H9 (cell line): Measurements from ENCODE around the gene GALR1. TPM values are rescaled to one million over a fixed set of nuclear protein-coding genes. Genes with fewer than 3 reads are reported as not detected.

Source experiments
- DNase-seq: peaks from one replicate; pipeline ENCODE4 v3.0.0-alpha.2; 2017
- H2AFZ ChIP-seq: one replicate; pipeline ENCODE4 v1.6.1; 2013; ENCODE audit warnings: mild to moderate bottlenecking, low read length, control low read depth, moderate library complexity
- H2AK5ac ChIP-seq: 2 replicates; pipeline ENCODE4 v1.6.1; 2013; ENCODE audit warnings: low read length, control low read depth, mixed read lengths; ENCODE audit not compliant: insufficient read length
- H2BK120ac ChIP-seq: one replicate; pipeline ENCODE4 v1.6.1; 2013; ENCODE audit warnings: low read depth, mild to moderate bottlenecking, low read length, control low read depth, inconsistent platforms; ENCODE audit not compliant: poor library complexity, severe bottlenecking
- H2BK12ac ChIP-seq: 2 replicates; pipeline ENCODE4 v1.6.1; 2013; ENCODE audit warnings: low read length, control low read depth, mixed read lengths, low read depth; ENCODE audit not compliant: insufficient read length
- H2BK15ac ChIP-seq: 2 replicates; pipeline ENCODE4 v1.6.1; 2013; ENCODE audit warnings: low read depth, low read length, control low read depth
- H2BK20ac ChIP-seq: one replicate; pipeline ENCODE4 v1.6.1; 2013; ENCODE audit warnings: low read depth, mild to moderate bottlenecking, low read length, control low read depth, inconsistent platforms; ENCODE audit not compliant: poor library complexity, severe bottlenecking
- H2BK5ac ChIP-seq: 2 replicates; pipeline ENCODE4 v1.6.1; 2013; ENCODE audit warnings: low read length, control low read depth, mixed read lengths; ENCODE audit not compliant: insufficient read length
- H3K14ac ChIP-seq: 2 replicates; pipeline ENCODE4 v1.6.1; 2013; ENCODE audit warnings: low read length, control low read depth; ENCODE audit not compliant: insufficient read depth
- H3K18ac ChIP-seq: 2 replicates; pipeline ENCODE4 v1.6.1; 2013; ENCODE audit warnings: low read depth, mild to moderate bottlenecking, mixed read lengths, low read length, control low read depth; ENCODE audit not compliant: insufficient read length
- H3K23ac ChIP-seq: 2 replicates; pipeline ENCODE4 v1.6.1; 2013; ENCODE audit warnings: low read length, control low read depth, mixed read lengths, low read depth; ENCODE audit not compliant: insufficient read length
- H3K23me2 ChIP-seq: 2 replicates; pipeline ENCODE4 v1.6.1; 2013; ENCODE audit warnings: low read depth, mild to moderate bottlenecking, mixed read lengths, low read length, control low read depth; ENCODE audit not compliant: insufficient read length, poor library complexity, severe bottlenecking
- H3K27ac ChIP-seq: 2 replicates; pipeline ENCODE4 v1.5.1; 2013; ENCODE audit warnings: low read length, control low read depth, mixed read lengths, low read depth; ENCODE audit not compliant: insufficient read length
- H3K27me3 ChIP-seq: 2 replicates; pipeline ENCODE4 v1.6.1; 2013; ENCODE audit warnings: low read length, control low read depth, inconsistent platforms; ENCODE audit not compliant: insufficient read depth
- H3K4ac ChIP-seq: 2 replicates; pipeline ENCODE4 v1.6.1; 2013; ENCODE audit warnings: low read depth, mild to moderate bottlenecking, control low read depth, inconsistent platforms, low read length, moderate library complexity
- H3K4me1 ChIP-seq: 2 replicates; pipeline ENCODE4 v1.6.1; 2013; ENCODE audit warnings: low read length, control low read depth, inconsistent platforms; ENCODE audit not compliant: insufficient read depth
- H3K4me2 ChIP-seq: 2 replicates; pipeline ENCODE4 v1.6.1; 2013; ENCODE audit warnings: low read length, control low read depth, mixed read lengths; ENCODE audit not compliant: insufficient read length, insufficient read depth
- H3K56ac ChIP-seq: 2 replicates; pipeline ENCODE4 v1.6.1; 2013; ENCODE audit warnings: low read depth, mild to moderate bottlenecking, mixed read lengths, low read length, control low read depth; ENCODE audit not compliant: insufficient read length
- H3K79me1 ChIP-seq: 2 replicates; pipeline ENCODE4 v1.6.1; 2013; ENCODE audit warnings: low read depth, mild to moderate bottlenecking, moderate library complexity, low read length, control low read depth, inconsistent platforms; ENCODE audit not compliant: insufficient read depth, poor library complexity, severe bottlenecking
- H3K79me2 ChIP-seq: 2 replicates; pipeline ENCODE4 v1.6.1; 2013; ENCODE audit warnings: low read length, control low read depth, inconsistent platforms; ENCODE audit not compliant: insufficient read depth
- H3K9ac ChIP-seq: 2 replicates; pipeline ENCODE4 v1.6.1; 2013; ENCODE audit warnings: low read length, control low read depth, mixed read lengths; ENCODE audit not compliant: insufficient read length; ENCODE audit errors: extremely low read depth
- H3K9me3 ChIP-seq: one replicate; pipeline ENCODE4 v1.6.1; 2013; ENCODE audit warnings: low read depth, low read length, inconsistent platforms; ENCODE audit not compliant: control insufficient read depth
- H3T11ph ChIP-seq: one replicate; pipeline ENCODE4 v1.6.1; 2013; ENCODE audit warnings: mild to moderate bottlenecking, low read length, control low read depth, inconsistent platforms
- H4K20me1 ChIP-seq: one replicate; pipeline ENCODE4 v1.6.1; 2013; ENCODE audit not compliant: control insufficient read depth, insufficient read length, insufficient read depth
- H4K5ac ChIP-seq: 2 replicates; pipeline ENCODE4 v1.6.1; 2013; ENCODE audit warnings: low read depth, mild to moderate bottlenecking, mixed read lengths, low read length, control low read depth; ENCODE audit not compliant: insufficient read length
- H4K8ac ChIP-seq: replicated peaks from 2 replicates; pipeline ENCODE4 v1.6.1; 2013; ENCODE audit warnings: low read length, control low read depth, mixed read lengths, low read depth; ENCODE audit not compliant: insufficient read length
- H4K91ac ChIP-seq: 2 replicates; pipeline ENCODE4 v1.6.1; 2013; ENCODE audit warnings: low read depth, mild to moderate bottlenecking, moderate library complexity, mixed read lengths, low read length, control low read depth; ENCODE audit not compliant: insufficient read length
- H3K27ac Mint-ChIP-seq, 3 experiments: 2 replicates in 2 of 3; 3 replicates in 1 of 3; pipeline ENCODE4 v1.8.0; 2020 to 2021; ENCODE audit warnings: mixed read lengths in 3 of 3, mild to moderate bottlenecking in 1 of 3, moderate library complexity in 1 of 3
- H3K27me3 Mint-ChIP-seq: 2 replicates; pipeline ENCODE4 v1.8.0; 2021; ENCODE audit warnings: low read depth, mild to moderate bottlenecking, moderate library complexity, mixed read lengths
- H3K36me3 Mint-ChIP-seq, 3 experiments: 2 replicates in 2 of 3; 3 replicates in 1 of 3; pipeline ENCODE4 v1.8.0; 2020 to 2021; ENCODE audit warnings: low read depth in 3 of 3, mixed read lengths in 3 of 3; ENCODE audit not compliant: insufficient read depth in 1 of 3
- H3K4me1 Mint-ChIP-seq, 2 experiments: 2 replicates each; pipeline ENCODE4 v1.8.0; 2020; ENCODE audit warnings: mixed read lengths in 2 of 2
- H3K4me3 Mint-ChIP-seq, 2 experiments: 2 replicates in 1 of 2; 3 replicates in 1 of 2; pipeline ENCODE4 v1.8.0; 2020 to 2021; ENCODE audit warnings: mild to moderate bottlenecking in 2 of 2, mixed read lengths in 2 of 2, moderate library complexity in 1 of 2
- H3K9me3 Mint-ChIP-seq, 2 experiments: 2 replicates in 1 of 2; 3 replicates in 1 of 2; pipeline ENCODE4 v1.8.0; 2020; ENCODE audit warnings: mild to moderate bottlenecking in 2 of 2, mixed read lengths in 2 of 2, moderate library complexity in 1 of 2
- WGBS: extraction: QIAGEN DNeasy Blood & Tissue Kit; methylation state at CpG from one replicate; pipeline ENCODE4 v1.1.7; 2013; ENCODE audit warnings: missing lambda C conversion rate, low lambda C conversion rate, mixed read lengths; ENCODE audit not compliant: insufficient read length; ENCODE audit errors: extremely low coverage; 5-methylcytosine and 5-hydroxymethylcytosine counted together
- total RNA-seq: library from RNA; stranded (reverse); gene quantifications from 2 replicates; pipeline ENCODE4 v1.2.1, GENCODE V29; 2021
- TF ChIP-seq, protein P1 (sequence below): fragments of 200-600 bp; sonication (generic); conservative IDR thresholded peaks from 3 replicates; pipeline ENCODE4 v1.8.0; 2021; ENCODE audit warnings: antibody characterized with exemption, mild to moderate bottlenecking

The GALR1 gene
- total RNA-seq, 1 experiment from 2014 or later: 0.07 TPM

- Mint-ChIP-seq H3K36me3 (peaks cover 5 to 14% (median 11%) of the 10 kb centered on the region in 3 experiments; a peak in 6 of 7 replicates), H3K9me3 (peaks cover 17 to 23% of the 10 kb centered on the region in 2 experiments), H3K4me1 (peaks cover 27 to 30% of the 10 kb centered on the region in 2 experiments), H3K4me3 (no peak overlapping the region; a peak in 1 of 5 replicates), H3K27ac (peak overlapping the region in 1 of 3 experiments; percentile 46; a peak in 2 of 7 replicates), H3K27me3 (peaks cover 45% of the 10 kb centered on the region)
- Histone ChIP-seq H2AFZ (peak overlapping the region; percentile 71), H3K4me2 (no peak overlapping the region), H3K79me2 (peaks cover 2% of the 10 kb centered on the region; the same call in 1 of the 2 replicates), H3K18ac (peak overlapping the region; percentile 46), H2BK20ac (no peak overlapping the region), H4K8ac (no peak overlapping the region), H3K23ac (no peak overlapping the region), H4K91ac (no peak overlapping the region), H3K27ac (peak overlapping the region; percentile 24), H3K27me3 (peaks cover 16% of the 10 kb centered on the region; the same call in 1 of the 2 replicates), H4K20me1 (peaks cover 2% of the 10 kb centered on the region), H2BK12ac (peak overlapping the region; percentile 3), H3K4me1 (peaks cover 18% of the 10 kb centered on the region), H3K14ac (peak overlapping the region; percentile 25), H3K9ac (no peak overlapping the region), H3K56ac (no peak overlapping the region), H3K23me2 (peaks cover 27% of the 10 kb centered on the region), H2BK5ac (no peak overlapping the region), H2AK5ac (no peak overlapping the region), H3K79me1 (no peaks in the 10 kb centered on the region), H3K4ac (no peak overlapping the region), H3K9me3 (no peaks in the 10 kb centered on the region), H3T11ph (no peak overlapping the region), H2BK120ac (no peak overlapping the region), H2BK15ac (no peak overlapping the region), H4K5ac (peak overlapping the region; percentile 44)
- no CpG with 5 or more reads among the region's 10 CpGs for WGBS
- DNase-seq: no peak
- TF ChIP-seq, protein P1, sequence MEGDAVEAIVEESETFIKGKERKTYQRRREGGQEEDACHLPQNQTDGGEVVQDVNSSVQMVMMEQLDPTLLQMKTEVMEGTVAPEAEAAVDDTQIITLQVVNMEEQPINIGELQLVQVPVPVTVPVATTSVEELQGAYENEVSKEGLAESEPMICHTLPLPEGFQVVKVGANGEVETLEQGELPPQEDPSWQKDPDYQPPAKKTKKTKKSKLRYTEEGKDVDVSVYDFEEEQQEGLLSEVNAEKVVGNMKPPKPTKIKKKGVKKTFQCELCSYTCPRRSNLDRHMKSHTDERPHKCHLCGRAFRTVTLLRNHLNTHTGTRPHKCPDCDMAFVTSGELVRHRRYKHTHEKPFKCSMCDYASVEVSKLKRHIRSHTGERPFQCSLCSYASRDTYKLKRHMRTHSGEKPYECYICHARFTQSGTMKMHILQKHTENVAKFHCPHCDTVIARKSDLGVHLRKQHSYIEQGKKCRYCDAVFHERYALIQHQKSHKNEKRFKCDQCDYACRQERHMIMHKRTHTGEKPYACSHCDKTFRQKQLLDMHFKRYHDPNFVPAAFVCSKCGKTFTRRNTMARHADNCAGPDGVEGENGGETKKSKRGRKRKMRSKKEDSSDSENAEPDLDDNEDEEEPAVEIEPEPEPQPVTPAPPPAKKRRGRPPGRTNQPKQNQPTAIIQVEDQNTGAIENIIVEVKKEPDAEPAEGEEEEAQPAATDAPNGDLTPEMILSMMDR: no peak
Measured at GRCh38 chr18:77254711-77255405, 5.2 kb downstream of the GALR1 start.
